Kidney (tissue), 22 donors: ENCODE results near the gene TPRX2. TPM values are rescaled to one million over a fixed set of nuclear protein-coding genes. Genes with fewer than 3 reads are reported as not detected.
"Not testable (repeated sequence)": the region's sequence is repeated elsewhere in the genome, so short reads cannot be mapped to it uniquely, and the experiment has no call there.

Experiments used
- DNase-seq, 5 donors: peaks; one replicate each; pipeline ENCODE4 v3.0.0-alpha.2; 2013 to 2020
- FAIRE-seq: peaks from 2 replicates; lab custom pipeline; 2012; peaks lifted over from hg19 to GRCh38; lab: Jason Lieb, UNC
- H3K27ac ChIP-seq, 2 donors: one replicate each; pipeline ENCODE4 v1.7.0; 2013; ENCODE audit warnings: low read depth in 2 of 2, low read length in 2 of 2, inconsistent platforms in 1 of 2
- H3K27me3 ChIP-seq: one replicate; pipeline ENCODE4 v1.7.1; 2013; ENCODE audit warnings: low read length, inconsistent platforms; ENCODE audit not compliant: control insufficient read depth, insufficient read depth
- H3K36me3 ChIP-seq, 3 donors: one replicate each; pipeline versions ENCODE4 v1.7.0 to v1.7.1; 2013; ENCODE audit warnings: low read length in 3 of 3, control low read depth in 1 of 3, inconsistent platforms in 1 of 3; ENCODE audit not compliant: insufficient read depth in 3 of 3, control insufficient read depth in 2 of 3
- H3K4me1 ChIP-seq, 3 donors: one replicate each; pipeline versions ENCODE4 v1.7.0 to v1.7.1; 2013; ENCODE audit warnings: low read length in 3 of 3, inconsistent platforms in 1 of 3, low read depth in 1 of 3; ENCODE audit not compliant: control insufficient read depth in 2 of 3, insufficient read depth in 2 of 3
- H3K4me3 ChIP-seq, 3 donors: one replicate each; pipeline versions ENCODE4 v1.7.0 to v1.8.1; 2013; ENCODE audit warnings: low read length in 3 of 3, control low read depth in 1 of 3, inconsistent platforms in 1 of 3
- H3K9ac ChIP-seq, 3 donors: one replicate each; pipeline versions ENCODE4 v1.7.0 to v1.7.1; 2013; ENCODE audit warnings: low read length in 3 of 3, control low read depth in 1 of 3, inconsistent platforms in 1 of 3
- H3K9me3 ChIP-seq, 3 donors: one replicate each; pipeline versions ENCODE4 v1.7.0 to v1.7.1; 2013; ENCODE audit warnings: low read length in 3 of 3, control low read depth in 1 of 3, inconsistent platforms in 1 of 3; ENCODE audit not compliant: control insufficient read depth in 2 of 3, insufficient read depth in 1 of 3
- CTCF ChIP-seq: IDR thresholded peaks from 3 replicates; pipeline ENCODE4 v1.5.1; 2012; ENCODE audit warnings: mild to moderate bottlenecking, moderate library complexity, borderline replicate concordance; ENCODE audit not compliant: insufficient read depth; ENCODE audit errors: extremely low read depth
- intact Hi-C: fragments of 100-400 bp; cut with DNase I; formaldehyde crosslinking; loops from one replicate; pipeline ENCODE4 v1.11.1; 2022
- long read RNA-seq, 10 donors: library from polyadenylated mRNA in 1 of 10; unstranded in 1 of 10; transcript quantifications; one replicate each; pipeline ENCODE4 v2.0.0 and lab custom pipeline, GENCODE V29; 2021 to 2026
- polyA plus RNA-seq: library from polyadenylated mRNA; stranded (reverse); fragments of 350-450 nt; fragmentation: Illumina TruSeq; extraction: RNeasy Lipid Tissue Mini Kit (QIAGEN cat#74804); gene quantifications from one replicate; pipeline ENCODE4 v1.2.3, GENCODE V29; 2014; ENCODE audit warnings: low read depth, low replicate concordance; ENCODE audit not compliant: insufficient read depth
- total RNA-seq: library from RNA; stranded (reverse); fragmentation: NEBNext Ultra II Directional; extraction: Animal tissue kit (Norgen Biotek cat#: 25700); gene quantifications from one replicate; pipeline ENCODE4 v1.2.1, GENCODE V29; 2021
- donor health status: control.
- donor health status: control.
- donor health status: control.
- donor health status: control.
- donor health status: control.
- donor health status: DM: yes; HTN: yes; CAD: no.
- donor health status: Normal renal cell carcinoma (clear cell type).

TPRX2 gene
- total RNA-seq (not detected), polyA plus RNA-seq (not detected)
- long read RNA-seq, donor 1 = 0 reads
- long read RNA-seq, donor 2 = 0 reads
- long read RNA-seq, donor 3 = 0 reads
- long read RNA-seq, donor 4 = 0 reads
- long read RNA-seq, donor 5 = 0 reads
- long read RNA-seq, donor 6 = 0 reads
- long read RNA-seq, donor 7 = 0 reads
- long read RNA-seq, donor 8 = 0 reads
- long read RNA-seq, donor 9 = 0 reads
- long read RNA-seq, donor 10 = 0 reads

- H3K9ac ChIP-seq, H3K9me3 ChIP-seq, H3K36me3 ChIP-seq, intact Hi-C loops, H3K27ac ChIP-seq, H3K4me1 ChIP-seq, FAIRE-seq, H3K27me3 ChIP-seq, H3K4me3 ChIP-seq: not testable (repeated sequence)
- DNase-seq = peak in 1 of 5 donors; percentile 26
Measured at GRCh38 chr19:47858646-47859285, at the start of gene TPRX2. TPRX2 (plus strand) TSS chr19:47859235; CDS start chr19:47859247, 12 bp downstream.

DNA sequence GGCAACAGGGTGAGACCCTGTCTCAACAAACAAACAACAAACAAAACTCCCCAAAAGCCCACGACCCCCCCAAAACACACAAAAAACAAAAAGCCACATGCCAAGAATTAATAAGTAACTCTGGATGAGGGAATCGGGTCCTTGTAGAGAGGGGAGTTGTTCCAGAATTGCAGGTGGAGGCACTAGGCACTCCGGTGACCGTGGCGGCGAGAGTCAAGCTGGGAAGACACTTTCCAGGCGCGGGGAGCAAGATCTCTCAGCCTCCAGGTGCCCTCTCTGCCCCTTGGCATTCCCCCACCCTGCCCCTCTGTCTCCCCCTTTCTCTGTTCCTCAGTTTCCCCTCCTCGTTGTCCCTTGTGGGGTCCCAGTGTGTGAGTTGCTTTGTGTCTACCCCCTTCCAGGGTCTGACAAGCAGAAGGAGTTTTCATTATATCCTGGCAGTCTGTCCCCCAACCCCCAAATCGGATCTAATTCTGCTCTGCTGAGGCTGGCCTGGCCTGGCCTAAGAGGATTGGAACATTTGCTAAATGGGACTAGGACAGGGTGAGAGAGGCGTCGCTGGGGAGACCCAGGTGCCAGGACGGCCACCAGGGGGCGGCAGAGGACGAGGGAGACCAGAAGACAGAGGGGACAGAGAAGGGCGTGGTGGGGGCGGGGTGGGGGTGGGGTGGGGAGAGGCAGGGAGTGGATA, 45.6 kb upstream of the TPRX2 start:
- peak in 4 of 5 donors; percentile 70 to 86 (median 79) for DNase-seq
- H3K9ac ChIP-seq = no peak overlapping the region
- no peaks in the 10 kb centered on the region for H3K27me3 ChIP-seq
- H3K4me1 ChIP-seq = no peaks in the 10 kb centered on the region
- no peaks in the 10 kb centered on the region for H3K9me3 ChIP-seq
- intact Hi-C loops = no loop called here
- H3K36me3 ChIP-seq = no peaks in the 10 kb centered on the region
- no peak overlapping the region for H3K27ac ChIP-seq
- TF ChIP-seq CTCF = peak; percentile 57
- no peak for FAIRE-seq
- H3K4me3 ChIP-seq = no peak overlapping the region

- intact Hi-C loops = no loop called here
- DNase-seq (no peak), FAIRE-seq (no peak)
- Histone ChIP-seq H3K4me1 (no peaks in the 10 kb centered on the region), H3K27ac (no peak overlapping the region), H3K27me3 (no peaks in the 10 kb centered on the region), H3K9ac (no peak overlapping the region), H3K36me3 (no peaks in the 10 kb centered on the region), H3K4me3 (no peak overlapping the region), H3K9me3 (no peaks in the 10 kb centered on the region)
- TF ChIP-seq CTCF = no peak
Measured at GRCh38 chr19:47813995-47814328, 45.1 kb upstream of the TPRX2 start.

DNA sequence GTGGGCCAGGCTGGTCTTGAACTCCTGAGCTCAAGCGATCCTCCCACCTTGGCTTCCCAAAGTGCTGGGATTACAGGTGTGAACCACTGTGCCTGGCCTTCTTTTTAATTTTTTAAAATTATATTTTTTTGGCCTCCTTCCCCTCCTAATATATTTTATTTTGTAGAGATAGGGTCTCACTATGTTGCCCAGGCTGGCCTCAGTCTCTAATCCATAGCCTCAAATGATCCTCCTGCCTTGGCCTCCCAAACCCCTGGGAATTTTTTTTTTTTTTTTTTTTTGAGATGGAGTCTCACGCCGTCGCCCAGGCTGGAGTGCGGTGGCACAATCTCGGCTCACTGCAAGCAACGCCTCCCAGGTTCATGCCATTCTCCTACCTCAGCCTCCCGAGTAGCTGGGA, 42.8 kb upstream of the TPRX2 start:
- H3K36me3 ChIP-seq, intact Hi-C loops, H3K27ac ChIP-seq, H3K27me3 ChIP-seq, H3K9ac ChIP-seq, H3K4me1 ChIP-seq, H3K9me3 ChIP-seq, FAIRE-seq, H3K4me3 ChIP-seq: not testable (repeated sequence)
- peak in 1 of 5 donors; percentile 8 for DNase-seq

- H3K27ac ChIP-seq, intact Hi-C loops, H3K9ac ChIP-seq, FAIRE-seq, H3K9me3 ChIP-seq, H3K4me1 ChIP-seq, H3K27me3 ChIP-seq, H3K36me3 ChIP-seq, H3K4me3 ChIP-seq, DNase-seq: not testable (repeated sequence)
Measured at GRCh38 chr19:47818221-47818620, 40.8 kb upstream of the TPRX2 start.
